ENCODE results near the gene ABCB9. TPM values are rescaled to one million over a fixed set of nuclear protein-coding genes. Genes with fewer than 3 reads are reported as not detected.
A peak's percentile ranks its signal among the peaks of the same experiment; 100 is the strongest.

Gene ABCB9
- total RNA-seq, 4 donors from 2014 or later, result 0.40 to 15.3 (median 9.2) TPM

DNA sequence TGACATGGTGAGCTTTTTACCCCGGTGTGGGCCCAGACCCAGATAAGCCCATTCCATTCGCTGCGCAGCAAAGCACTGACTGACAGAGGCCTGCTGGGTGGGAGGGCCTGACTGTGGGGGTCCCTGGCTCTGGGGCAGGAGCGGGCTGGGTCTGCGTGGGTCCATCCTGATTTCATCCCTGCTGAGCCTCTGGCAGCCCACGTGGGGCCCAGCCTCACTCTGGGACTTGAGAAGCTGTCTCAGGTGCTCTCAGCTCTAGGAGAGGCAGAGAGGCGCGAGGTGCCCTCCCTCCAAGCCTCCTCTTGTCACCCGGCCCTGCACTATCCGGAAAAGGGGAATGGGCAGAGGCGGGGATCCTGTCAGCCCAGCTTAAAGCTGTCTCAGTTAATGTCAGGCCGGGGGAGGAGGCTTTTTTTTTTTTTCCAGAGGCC is 927 bp downstream of the ABCB9 start:
- Histone ChIP-seq H3K4me3 (peak overlapping the region in 1 of 4 donors; percentile 61), H3K9me3 (no peaks in the 10 kb centered on the region), H3K27me3 (no peaks in the 10 kb centered on the region), H3K27ac (peak overlapping the region in 1 of 4 donors; percentile 72), H3K4me1 (peaks cover 9 to 68% (median 36%) of the 10 kb centered on the region in 4 donors), H3K36me3 (no peaks in the 10 kb centered on the region)
- in situ Hi-C loops (cut with MboI; ENCODE audit: low pct_ligation_motif_present in 1 of 4, low pct_unique_long_range_greater_than_20kb in 1 of 4, low sequenced_read_pairs in 3 of 4), result loop anchor here in 1 of 4 donors (25.0 kb wide), 1 partner anchor 328 kb away; no protein-coding TSS in a partner anchor
- no peak for DNase-seq
- no peak for TF ChIP-seq EP300 (IDR thresholded peaks at IDR 0.05; ENCODE audit: low read depth)
- TF ChIP-seq POLR2AphosphoS5 (IDR thresholded peaks at IDR 0.05), result no peak
- TF ChIP-seq POLR2A (IDR thresholded peaks at IDR 0.05), result no peak
- TF ChIP-seq, protein P1, sequence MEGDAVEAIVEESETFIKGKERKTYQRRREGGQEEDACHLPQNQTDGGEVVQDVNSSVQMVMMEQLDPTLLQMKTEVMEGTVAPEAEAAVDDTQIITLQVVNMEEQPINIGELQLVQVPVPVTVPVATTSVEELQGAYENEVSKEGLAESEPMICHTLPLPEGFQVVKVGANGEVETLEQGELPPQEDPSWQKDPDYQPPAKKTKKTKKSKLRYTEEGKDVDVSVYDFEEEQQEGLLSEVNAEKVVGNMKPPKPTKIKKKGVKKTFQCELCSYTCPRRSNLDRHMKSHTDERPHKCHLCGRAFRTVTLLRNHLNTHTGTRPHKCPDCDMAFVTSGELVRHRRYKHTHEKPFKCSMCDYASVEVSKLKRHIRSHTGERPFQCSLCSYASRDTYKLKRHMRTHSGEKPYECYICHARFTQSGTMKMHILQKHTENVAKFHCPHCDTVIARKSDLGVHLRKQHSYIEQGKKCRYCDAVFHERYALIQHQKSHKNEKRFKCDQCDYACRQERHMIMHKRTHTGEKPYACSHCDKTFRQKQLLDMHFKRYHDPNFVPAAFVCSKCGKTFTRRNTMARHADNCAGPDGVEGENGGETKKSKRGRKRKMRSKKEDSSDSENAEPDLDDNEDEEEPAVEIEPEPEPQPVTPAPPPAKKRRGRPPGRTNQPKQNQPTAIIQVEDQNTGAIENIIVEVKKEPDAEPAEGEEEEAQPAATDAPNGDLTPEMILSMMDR (IDR thresholded peaks at IDR 0.05), result no peak
- intact Hi-C loops (cut with DNase I; ENCODE audit: low total_unique reads), result no loop called here
- 50 to 56% methylated on average over 1 to 10 of the region's 12 CpGs for WGBS, 2 donors (ENCODE audit: low coverage in 1 of 2)

DNA sequence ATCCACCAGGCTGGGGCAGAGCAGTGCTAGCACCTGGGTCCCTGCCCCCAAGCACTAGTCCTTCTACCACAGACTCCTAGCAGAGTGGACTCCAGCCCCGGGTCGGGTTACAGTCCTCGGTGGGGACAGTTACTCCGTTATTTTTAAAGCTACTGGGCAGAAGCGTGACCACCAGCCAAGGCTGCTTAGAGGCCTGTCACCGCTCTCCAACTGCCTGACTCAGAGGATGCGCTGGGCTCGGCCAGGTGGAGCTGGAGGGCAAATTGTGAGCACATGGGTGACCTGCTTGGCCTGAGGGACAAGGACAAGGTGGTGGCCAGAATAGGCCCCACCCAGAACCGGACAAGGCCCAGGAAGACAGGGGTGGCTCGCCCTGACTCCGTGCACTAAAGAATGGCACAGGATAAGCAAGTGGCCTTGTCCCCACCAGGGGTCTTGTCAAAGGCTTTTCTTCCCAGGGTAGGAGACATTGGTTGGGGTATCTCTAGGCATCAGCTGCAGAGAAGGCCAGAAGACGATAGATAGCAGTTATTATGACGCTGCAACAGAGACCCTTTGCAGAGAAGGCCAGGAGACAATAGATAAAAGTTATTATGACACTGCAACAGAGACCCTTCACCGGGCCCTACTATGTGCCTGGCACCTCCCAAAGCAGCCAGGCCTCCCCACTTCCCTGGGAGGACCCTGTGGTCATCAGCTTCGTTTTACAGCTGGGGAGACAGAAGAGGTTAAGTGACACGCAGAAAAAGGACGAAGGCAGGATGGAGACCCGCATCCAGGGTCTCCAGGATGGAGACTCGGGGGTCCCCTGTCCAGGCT is 1.6 kb downstream of the ABCB9 start:
- no peaks in the 10 kb centered on the region for H3K9me3 ChIP-seq
- H3K36me3 ChIP-seq, result no peaks in the 10 kb centered on the region
- H3K27ac ChIP-seq, result no peak overlapping the region
- WGBS, 2 donors (ENCODE audit: low coverage in 1 of 2), result 90% methylated on average over 19 of the region's 19 CpGs; no CpG with 5 or more reads in 1 of the 2 donors
- TF ChIP-seq POLR2A (IDR thresholded peaks at IDR 0.05) (no peak), EP300 (IDR thresholded peaks at IDR 0.05; ENCODE audit: low read depth) (no peak), POLR2AphosphoS5 (IDR thresholded peaks at IDR 0.05) (no peak)
- TF ChIP-seq, protein P1 (IDR thresholded peaks at IDR 0.05), result no peak
- no peak for DNase-seq
- intact Hi-C loops (cut with DNase I; ENCODE audit: low total_unique reads) (no loop called here), in situ Hi-C loops (cut with MboI; ENCODE audit: low pct_ligation_motif_present in 1 of 4, low pct_unique_long_range_greater_than_20kb in 1 of 4, low sequenced_read_pairs in 3 of 4) (loop anchor here in 1 of 4 donors (25.0 kb wide), 1 partner anchor 327 kb away; no protein-coding TSS in a partner anchor)
- no peak overlapping the region for H3K4me3 ChIP-seq
- H3K4me1 ChIP-seq, result peaks cover 9 to 62% (median 33%) of the 10 kb centered on the region in 4 donors
- no peaks in the 10 kb centered on the region for H3K27me3 ChIP-seq

DNA sequence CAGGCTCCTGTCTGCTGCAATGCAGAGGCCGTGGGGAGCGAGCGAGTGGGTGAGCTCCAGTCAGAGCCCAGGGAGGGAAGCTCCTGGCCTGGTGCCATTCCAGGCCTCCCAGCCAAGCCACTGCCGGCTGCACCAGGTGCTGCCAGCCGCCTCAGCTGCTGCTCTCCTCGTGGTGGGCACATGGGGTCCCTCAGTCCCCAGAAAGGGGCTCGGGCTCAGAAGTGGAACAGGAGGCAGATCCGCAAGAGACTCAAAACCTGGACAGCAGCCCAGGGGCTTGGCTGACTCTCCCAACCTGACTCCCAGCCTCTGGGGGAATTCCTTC is 2.4 kb downstream of the ABCB9 start:
- in situ Hi-C loops (cut with MboI; ENCODE audit: low pct_ligation_motif_present in 1 of 4, low pct_unique_long_range_greater_than_20kb in 1 of 4, low sequenced_read_pairs in 3 of 4) (loop anchor here in 1 of 4 donors (25.0 kb wide), 1 partner anchor 327 kb away; no protein-coding TSS in a partner anchor), intact Hi-C loops (cut with DNase I; ENCODE audit: low total_unique reads) (no loop called here)
- Histone ChIP-seq H3K36me3 (no peaks in the 10 kb centered on the region), H3K4me3 (no peak overlapping the region), H3K4me1 (peaks cover 9 to 58% (median 33%) of the 10 kb centered on the region in 4 donors), H3K9me3 (no peaks in the 10 kb centered on the region), H3K27ac (no peak overlapping the region), H3K27me3 (no peaks in the 10 kb centered on the region)
- TF ChIP-seq, protein P1 (IDR thresholded peaks at IDR 0.05), result no peak
- no peak for TF ChIP-seq POLR2AphosphoS5 (IDR thresholded peaks at IDR 0.05)
- TF ChIP-seq POLR2A (IDR thresholded peaks at IDR 0.05), result no peak
- TF ChIP-seq EP300 (IDR thresholded peaks at IDR 0.05; ENCODE audit: low read depth), result no peak
- DNase-seq, result no peak
- WGBS, 2 donors (ENCODE audit: low coverage in 1 of 2), result 49 to 60% methylated on average over 1 to 8 of the region's 8 CpGs

DNA sequence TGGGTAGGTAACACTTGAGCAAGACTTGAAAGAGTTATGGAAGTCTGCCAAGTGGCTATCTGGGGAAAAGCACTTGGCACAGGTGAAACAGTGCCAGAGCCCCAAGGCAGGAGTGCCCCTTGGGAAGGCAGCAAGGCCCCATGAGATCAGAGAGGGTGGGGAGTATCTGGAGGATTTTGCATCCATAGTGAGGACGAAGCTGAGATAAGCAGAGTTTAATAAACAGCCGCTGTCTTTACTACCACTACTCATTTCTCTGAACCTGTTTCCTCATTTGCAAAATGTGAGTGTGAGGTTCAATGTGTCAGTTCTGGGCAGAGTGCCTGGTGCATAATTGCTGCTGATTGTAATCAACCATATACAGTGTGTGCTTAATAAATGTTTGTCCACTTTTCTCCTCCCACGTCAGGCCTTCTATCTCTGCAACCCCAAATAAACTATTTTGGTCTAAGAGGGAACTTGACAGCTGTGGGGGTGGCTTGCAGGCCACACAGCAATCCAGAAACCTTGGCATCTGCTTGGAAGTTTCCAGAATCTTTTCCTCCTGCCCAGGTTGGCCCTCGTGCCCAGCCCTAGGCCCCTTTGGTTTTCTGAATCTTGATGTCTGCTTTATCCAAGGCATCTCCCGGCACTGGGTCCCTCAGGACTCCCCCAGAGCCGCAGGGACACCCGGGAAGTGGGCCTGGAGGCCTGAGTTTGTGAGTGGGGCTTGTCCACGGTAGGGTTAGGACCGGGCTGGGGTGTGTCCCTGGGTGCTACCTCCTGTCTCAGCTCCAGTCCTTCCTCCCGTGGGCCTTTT is 4.5 kb downstream of the ABCB9 start:
- WGBS, 2 donors (ENCODE audit: low coverage in 1 of 2), result 55% methylated on average over 10 of the region's 10 CpGs; no CpG with 5 or more reads in 1 of the 2 donors
- Histone ChIP-seq H3K27me3 (no peaks in the 10 kb centered on the region), H3K36me3 (no peaks in the 10 kb centered on the region), H3K4me3 (no peak overlapping the region), H3K9me3 (no peaks in the 10 kb centered on the region), H3K27ac (peak overlapping the region; percentile 48 to 73 (median 64)), H3K4me1 (peaks cover 9 to 50% (median 32%) of the 10 kb centered on the region in 4 donors)
- intact Hi-C loops (cut with DNase I; ENCODE audit: low total_unique reads), result no loop called here
- TF ChIP-seq POLR2AphosphoS5 (IDR thresholded peaks at IDR 0.05), result peak in 1 of 3 donors; percentile 16
- no peak for TF ChIP-seq POLR2A (IDR thresholded peaks at IDR 0.05)
- DNase-seq, result peak; percentile 79
- in situ Hi-C loops (cut with MboI; ENCODE audit: low pct_ligation_motif_present in 1 of 4, low pct_unique_long_range_greater_than_20kb in 1 of 4, low sequenced_read_pairs in 3 of 4), result loop anchor here in 1 of 4 donors (25.0 kb wide), 1 partner anchor 324 kb away; no protein-coding TSS in a partner anchor
